Neuronal stem cell (in vitro differentiated cells): ENCODE data around the gene PSMG4.
A peak's percentile ranks its signal among the peaks of the same experiment; 100 is the strongest.

Experiments used
- DNase-seq: peaks from one replicate; pipeline ENCODE4 v3.0.0-alpha.2; 2013; ENCODE audit warnings: low spot score
- H2AFZ ChIP-seq: one replicate; pipeline ENCODE4 v1.6.1; 2013; ENCODE audit warnings: mild to moderate bottlenecking, low read length, inconsistent platforms
- H2AK5ac ChIP-seq: 2 replicates; pipeline ENCODE4 v1.6.1; 2013; ENCODE audit warnings: low read depth, mild to moderate bottlenecking, inconsistent platforms, low read length, moderate library complexity, mixed read lengths
- H2BK120ac ChIP-seq: 2 replicates; pipeline ENCODE4 v1.6.1; 2013; ENCODE audit warnings: low read depth, mild to moderate bottlenecking, inconsistent platforms, low read length, moderate library complexity, mixed read lengths
- H2BK12ac ChIP-seq: one replicate; pipeline ENCODE4 v1.6.1; 2013; ENCODE audit warnings: low read length, inconsistent platforms
- H2BK15ac ChIP-seq: 2 replicates; pipeline ENCODE4 v1.6.1; 2013; ENCODE audit warnings: mild to moderate bottlenecking, low read length, inconsistent platforms, mixed read lengths
- H2BK5ac ChIP-seq: one replicate; pipeline ENCODE4 v1.6.1; 2013; ENCODE audit warnings: inconsistent platforms, mild to moderate bottlenecking, low read length, moderate library complexity
- H3K14ac ChIP-seq: one replicate; pipeline ENCODE4 v1.6.1; 2013; ENCODE audit warnings: low read length, inconsistent platforms
- H3K18ac ChIP-seq: 2 replicates; pipeline ENCODE4 v1.6.1; 2013; ENCODE audit warnings: low read length, inconsistent platforms
- H3K23ac ChIP-seq: 2 replicates; pipeline ENCODE4 v1.6.1; 2013; ENCODE audit warnings: low read depth, mild to moderate bottlenecking, mixed read lengths, low read length, inconsistent platforms; ENCODE audit not compliant: poor library complexity
- H3K27ac ChIP-seq: replicated peaks from 3 replicates; pipeline ENCODE4 v1.5.1; 2013; ENCODE audit warnings: low read length, inconsistent platforms
- H3K27me3 ChIP-seq, 3 experiments: 2 replicates each; pipeline ENCODE4 v1.6.1; 2013; ENCODE audit warnings: low read length in 3 of 3, mild to moderate bottlenecking in 2 of 3, inconsistent platforms in 1 of 3, low read depth in 1 of 3, mixed read lengths in 1 of 3, moderate library complexity in 1 of 3; ENCODE audit not compliant: control insufficient read depth in 3 of 3, insufficient read depth in 3 of 3
- H3K36me3 ChIP-seq, 2 donors: replicated peaks in 1 of 2; 2 replicates each; pipeline ENCODE4 v1.6.1; 2013; ENCODE audit warnings: low read length in 2 of 2; ENCODE audit not compliant: control insufficient read depth in 2 of 2, insufficient read depth in 2 of 2
- H3K4ac ChIP-seq: 2 replicates; pipeline ENCODE4 v1.6.1; 2013; ENCODE audit warnings: inconsistent platforms, mild to moderate bottlenecking, low read length, moderate library complexity
- H3K4me1 ChIP-seq, 2 donors: 1 replicate in 1 of 2; 2 replicates in 1 of 2; pipeline ENCODE4 v1.6.1; 2013; ENCODE audit warnings: low read length in 2 of 2, low read depth in 1 of 2; ENCODE audit not compliant: control insufficient read depth in 2 of 2, insufficient read depth in 1 of 2
- H3K4me2 ChIP-seq: one replicate; pipeline ENCODE4 v1.6.1; 2013; ENCODE audit warnings: mild to moderate bottlenecking, low read length, inconsistent platforms; ENCODE audit not compliant: insufficient read depth, poor library complexity, severe bottlenecking
- H3K4me3 ChIP-seq, 2 donors: 2 replicates each; pipeline ENCODE4 v1.5.1; 2013; ENCODE audit warnings: low read length in 2 of 2, mild to moderate bottlenecking in 2 of 2, inconsistent platforms in 1 of 2, moderate library complexity in 1 of 2
- H3K79me1 ChIP-seq: one replicate; pipeline ENCODE4 v1.6.1; 2013; ENCODE audit warnings: low read depth, mild to moderate bottlenecking, inconsistent platforms, low read length, moderate library complexity
- H3K9ac ChIP-seq: one replicate; pipeline ENCODE4 v1.6.1; 2013; ENCODE audit warnings: mild to moderate bottlenecking, low read depth, low read length, inconsistent platforms; ENCODE audit not compliant: poor library complexity
- H3K9me3 ChIP-seq, 2 donors: replicated peaks in 1 of 2; 2 replicates each; pipeline versions ENCODE3 to v1.6.1; 2013; ENCODE audit warnings: low read length in 2 of 2, mild to moderate bottlenecking in 2 of 2, inconsistent platforms in 1 of 2, low read depth in 1 of 2, mixed read lengths in 1 of 2, moderate library complexity in 1 of 2; ENCODE audit not compliant: control insufficient read depth in 2 of 2, insufficient read depth in 1 of 2
- H4K8ac ChIP-seq: one replicate; pipeline ENCODE4 v1.6.1; 2013; ENCODE audit warnings: low read depth, mild to moderate bottlenecking, inconsistent platforms, low read length, moderate library complexity
- H4K91ac ChIP-seq: one replicate; pipeline ENCODE4 v1.6.1; 2013; ENCODE audit warnings: low read length, low read depth, mild to moderate bottlenecking, inconsistent platforms; ENCODE audit not compliant: poor library complexity
- WGBS, 2 donors: extraction: QIAGEN DNeasy Blood & Tissue Kit; methylation state at CpG; one replicate each; pipeline ENCODE4 v1.1.7; 2013; ENCODE audit warnings: missing lambda C conversion rate in 2 of 2, mixed read lengths in 1 of 2; ENCODE audit not compliant: insufficient read length in 2 of 2, insufficient replicate concordance in 1 of 2; ENCODE audit errors: extremely low coverage in 2 of 2; 5-methylcytosine and 5-hydroxymethylcytosine counted together

Gene PSMG4

DNA sequence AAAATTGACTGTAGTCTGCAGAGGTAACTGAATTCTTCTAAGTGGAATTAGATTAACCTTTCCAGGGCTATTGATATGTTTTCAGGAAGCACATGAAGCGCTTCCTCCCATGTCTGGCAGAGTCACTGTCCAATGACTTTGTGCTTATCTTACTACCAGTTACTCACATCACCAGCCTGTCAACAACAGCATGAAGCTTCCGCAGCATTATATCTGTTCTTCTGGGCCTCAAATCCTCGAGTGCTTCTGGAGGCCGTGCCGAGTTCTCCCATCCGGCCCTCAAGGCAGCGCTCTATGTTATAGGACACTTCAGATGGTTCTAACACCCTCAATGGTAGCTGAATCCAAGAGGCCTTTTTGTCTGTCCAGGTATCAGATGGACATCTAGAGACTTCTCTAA, 33.2 kb downstream of the PSMG4 start:
- H3K4me2 ChIP-seq, result no peak overlapping the region

DNA sequence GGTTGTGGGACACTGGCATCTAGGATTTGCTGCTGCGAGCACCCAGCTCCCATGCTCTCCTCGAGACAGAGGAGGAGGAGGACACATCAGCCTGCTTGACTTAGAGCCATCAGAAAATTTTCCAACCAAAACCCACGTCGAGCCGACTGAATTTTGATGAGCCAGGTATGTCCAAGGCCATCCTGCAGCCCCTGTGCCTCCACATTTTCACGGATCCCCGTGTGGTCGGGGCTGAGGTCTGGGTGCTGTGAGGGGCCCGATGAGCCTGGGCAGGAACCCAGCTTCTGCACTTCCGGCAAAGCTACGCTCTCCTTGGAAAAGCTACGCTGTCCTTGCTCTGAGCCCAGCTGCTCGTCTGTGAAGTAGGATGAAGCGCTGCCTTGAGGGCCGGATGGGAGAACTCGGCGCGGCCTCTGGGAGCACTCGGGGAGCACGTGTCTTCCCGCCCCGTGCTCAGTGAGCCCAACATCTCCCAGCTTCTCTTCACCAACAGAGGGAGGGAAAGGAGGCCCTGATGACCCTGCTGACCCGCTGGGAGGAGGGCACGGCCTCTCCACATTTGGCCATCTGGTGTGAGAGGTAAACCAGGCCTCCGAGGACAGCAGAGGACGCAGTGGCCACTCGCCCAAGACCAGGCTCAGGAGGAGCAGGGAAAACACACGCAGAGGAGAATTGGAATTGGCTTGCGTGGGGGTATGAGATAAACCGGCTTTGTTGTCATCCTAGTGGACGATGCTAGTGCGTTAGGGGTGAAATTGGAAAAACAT, 33.9 kb downstream of the PSMG4 start:
- Histone ChIP-seq H4K8ac (no peak overlapping the region), H2BK120ac (no peak overlapping the region), H3K9ac (no peak overlapping the region), H2BK15ac (no peak overlapping the region), H3K4ac (no peak overlapping the region), H3K23ac (no peak overlapping the region), H3K4me3 (no peak overlapping the region), H4K91ac (no peak overlapping the region), H3K9me3 (no peaks in the 10 kb centered on the region), H3K18ac (no peak overlapping the region), H3K36me3 (peaks cover 0 to 21% of the 10 kb centered on the region in 2 donors), H2AK5ac (no peak overlapping the region), H3K27ac (no peak overlapping the region), H3K4me2 (no peak overlapping the region), H3K14ac (no peak overlapping the region), H2BK5ac (peak overlapping the region; percentile 9), H2AFZ (no peak overlapping the region), H3K4me1 (peaks cover 5 to 9% of the 10 kb centered on the region in 2 donors), H3K27me3 (no peaks in the 10 kb centered on the region), H2BK12ac (peak overlapping the region; percentile 24), H3K79me1 (no peaks in the 10 kb centered on the region)
- WGBS, 2 donors, result no CpG with 5 or more reads among the region's 32 CpGs
- DNase-seq, result no peak

More for the DNA sequence above, 33.2 kb downstream of the PSMG4 start:
- H3K4me1 ChIP-seq, result peaks cover 5 to 9% of the 10 kb centered on the region in 2 donors
- H4K8ac ChIP-seq, result no peak overlapping the region
- no peak overlapping the region for H2BK5ac ChIP-seq
- H2BK15ac ChIP-seq, result no peak overlapping the region
- no peak overlapping the region for H3K14ac ChIP-seq
- no peak overlapping the region for H3K18ac ChIP-seq
- no peak overlapping the region for H3K23ac ChIP-seq
- DNase-seq, result no peak
- no peak overlapping the region for H2BK120ac ChIP-seq
- no CpG with 5 or more reads among the region's 7 CpGs for WGBS, 2 donors
- H3K9me3 ChIP-seq, result no peaks in the 10 kb centered on the region
- H2AFZ ChIP-seq, result no peak overlapping the region
- H2BK12ac ChIP-seq, result no peak overlapping the region
- no peaks in the 10 kb centered on the region for H3K27me3 ChIP-seq
- no peak overlapping the region for H2AK5ac ChIP-seq
- no peak overlapping the region for H3K4me3 ChIP-seq
- no peak overlapping the region for H4K91ac ChIP-seq
- no peaks in the 10 kb centered on the region for H3K79me1 ChIP-seq
- H3K36me3 ChIP-seq, result peaks cover 0 to 26% of the 10 kb centered on the region in 2 donors
- no peak overlapping the region for H3K4ac ChIP-seq
- no peak overlapping the region for H3K27ac ChIP-seq
- H3K9ac ChIP-seq, result no peak overlapping the region

- no peak overlapping the region for H3K4me3 ChIP-seq
- peak overlapping the region; percentile 14 for H2BK12ac ChIP-seq
Measured at GRCh38 chr6:3293271-3294155, 34.8 kb downstream of the PSMG4 start.

GRCh38 chr6:3294396-3294795, 35.6 kb downstream of the PSMG4 start:
- H3K36me3 ChIP-seq, result peaks cover 0 to 16% of the 10 kb centered on the region in 2 donors
- no peaks in the 10 kb centered on the region for H3K27me3 ChIP-seq
- peaks cover 5 to 9% of the 10 kb centered on the region in 2 donors for H3K4me1 ChIP-seq
- no peaks in the 10 kb centered on the region for H3K79me1 ChIP-seq
- no peak overlapping the region for H2BK5ac ChIP-seq
- no peak overlapping the region for H3K23ac ChIP-seq
- H3K4me2 ChIP-seq, result no peak overlapping the region
- no peak overlapping the region for H3K4me3 ChIP-seq
- no peak overlapping the region for H3K27ac ChIP-seq
- no peak overlapping the region for H3K14ac ChIP-seq
- H2BK120ac ChIP-seq, result no peak overlapping the region
- H3K18ac ChIP-seq, result no peak overlapping the region
- no peak overlapping the region for H2AK5ac ChIP-seq
- H2BK12ac ChIP-seq, result no peak overlapping the region
- no peak overlapping the region for H3K9ac ChIP-seq
- no peak for DNase-seq
- H2AFZ ChIP-seq, result no peak overlapping the region
- no peak overlapping the region for H4K8ac ChIP-seq
- no peak overlapping the region for H4K91ac ChIP-seq
- H3K9me3 ChIP-seq, result no peaks in the 10 kb centered on the region
- WGBS, 2 donors, result no CpG with 5 or more reads among the region's 8 CpGs
- H3K4ac ChIP-seq, result no peak overlapping the region
- no peak overlapping the region for H2BK15ac ChIP-seq

More at GRCh38 chr6:3293271-3294155, 34.8 kb downstream of the PSMG4 start:
- no peak overlapping the region for H3K18ac ChIP-seq
- no peaks in the 10 kb centered on the region for H3K27me3 ChIP-seq
- H3K4me1 ChIP-seq, result peaks cover 5 to 9% of the 10 kb centered on the region in 2 donors
- H2AK5ac ChIP-seq, result no peak overlapping the region
- no peak overlapping the region for H3K4me2 ChIP-seq
- no peak for DNase-seq
- no peak overlapping the region for H2BK120ac ChIP-seq
- peak overlapping the region; percentile 10 for H2BK15ac ChIP-seq
- H4K8ac ChIP-seq, result no peak overlapping the region
- no peak overlapping the region for H2AFZ ChIP-seq
- no peaks in the 10 kb centered on the region for H3K9me3 ChIP-seq
- H3K4ac ChIP-seq, result no peak overlapping the region
- H3K23ac ChIP-seq, result no peak overlapping the region
- no peak overlapping the region for H3K9ac ChIP-seq
- H3K36me3 ChIP-seq, result peaks cover 0 to 21% of the 10 kb centered on the region in 2 donors
- no peak overlapping the region for H3K27ac ChIP-seq
- H3K79me1 ChIP-seq, result no peaks in the 10 kb centered on the region
- no CpG with 5 or more reads among the region's 26 CpGs for WGBS, 2 donors
- H3K14ac ChIP-seq, result no peak overlapping the region
- peak overlapping the region; percentile 9 for H2BK5ac ChIP-seq
- H4K91ac ChIP-seq, result no peak overlapping the region
